ENCODE measurements around the gene PGC. TPM values are rescaled to one million over a fixed set of nuclear protein-coding genes. Genes with fewer than 3 reads are reported as not detected.

PGC gene
- total RNA-seq, 1 experiment from 2014 or later = not detected

- DNase-seq (ENCODE audit: low read depth) = no peak
These were observed 1.3 kb upstream of the PGC start for GRCh38 chr6:41748542-41748941.

- no peak for DNase-seq (ENCODE audit: low read depth)
These were observed 893 bp upstream of the PGC start for GRCh38 chr6:41748102-41748477.

- no peak for DNase-seq (ENCODE audit: low read depth)
These were observed 1.1 kb downstream of the PGC start for GRCh38 chr6:41746107-41746506.

GRCh38 chr6:41744236-41744787, 2.9 kb downstream of the PGC start:
- no peak for DNase-seq (ENCODE audit: low read depth)

- no peak for DNase-seq (ENCODE audit: low read depth)
These were observed 3.6 kb downstream of the PGC start for GRCh38 chr6:41743406-41744235.

GRCh38 chr6:41741625-41742490, 5.3 kb downstream of the PGC start:
- no peak for DNase-seq (ENCODE audit: low read depth)

GRCh38 chr6:41740366-41741162, 6.6 kb downstream of the PGC start:
- DNase-seq (ENCODE audit: low read depth) = no peak

- DNase-seq (ENCODE audit: low read depth) = no peak
These were observed 8.2 kb downstream of the PGC start for GRCh38 chr6:41739041-41739440.

GRCh38 chr6:41737591-41738130, 9.5 kb downstream of the PGC start:
- DNase-seq (ENCODE audit: low read depth) = no peak

GRCh38 chr6:41736800-41737555, 10.2 kb downstream of the PGC start:
- no peak for DNase-seq (ENCODE audit: low read depth)

- DNase-seq (ENCODE audit: low read depth) = no peak
These were observed 10.9 kb downstream of the PGC start for GRCh38 chr6:41736186-41736733.

- DNase-seq (ENCODE audit: low read depth) = peak; percentile 80
These were observed 11.6 kb downstream of the PGC start, which contains the start of gene TFEB for GRCh38 chr6:41735427-41736185. TSS of gene TFEB (minus strand) at chr6:41735608. CDS start at chr6:41691213, 44,395 bp downstream.

- peak; percentile 62 for DNase-seq (ENCODE audit: low read depth)
These were observed 12.4 kb downstream of the PGC start for GRCh38 chr6:41734666-41735426.

- peak; percentile 79 for DNase-seq (ENCODE audit: low read depth)
These were observed 13.2 kb downstream of the PGC start for GRCh38 chr6:41733707-41734665.

- DNase-seq (ENCODE audit: low read depth) = no peak
These were observed 13.9 kb downstream of the PGC start for GRCh38 chr6:41733360-41733706.

GRCh38 chr6:41732591-41733359, 14.4 kb downstream of the PGC start:
- no peak for DNase-seq (ENCODE audit: low read depth)

All from HT1080 (cell line).